HT1080 (cell line): ENCODE measurements around the gene HAAO. TPM values are rescaled to one million over a fixed set of nuclear protein-coding genes. Genes with fewer than 3 reads are reported as not detected.
"Not testable (repeated sequence)": the region's sequence is repeated elsewhere in the genome, so short reads cannot be mapped to it uniquely, and the experiment has no call there.

Experiments
- DNase-seq: peaks from one replicate; pipeline ENCODE4 v3.0.0-alpha.2; 2015; ENCODE audit warnings: low read depth
- total RNA-seq: library from RNA; depleted of rRNA; stranded (reverse); fragments of >200 nt; shearing (Covaris generic); gene quantifications from 2 replicates; pipeline ENCODE4 v1.2.3, GENCODE V29; 2014; rRNA removed

Gene HAAO
- total RNA-seq, 1 experiment from 2014 or later: not detected

DNA sequence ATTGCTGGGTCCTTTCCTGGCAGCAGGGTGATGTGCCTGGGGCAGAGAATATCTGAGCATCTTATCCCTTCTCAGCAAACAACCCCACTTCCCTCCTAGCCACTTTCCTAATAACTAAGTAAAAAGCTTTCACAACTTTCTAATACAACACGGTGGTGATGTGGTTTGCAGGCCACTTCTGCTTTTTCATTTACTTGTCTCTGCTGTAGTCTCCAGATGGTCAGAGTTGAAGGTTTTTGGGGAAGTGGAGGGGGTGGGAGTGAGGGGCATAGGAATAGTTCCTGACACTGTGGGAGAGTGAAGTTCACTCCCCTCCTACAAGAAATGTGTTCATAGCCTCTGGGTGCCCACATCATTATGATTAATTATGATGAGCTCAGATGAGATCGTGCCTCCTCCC lies 40.1 kb downstream of the HAAO start:
- no peak for DNase-seq

DNA sequence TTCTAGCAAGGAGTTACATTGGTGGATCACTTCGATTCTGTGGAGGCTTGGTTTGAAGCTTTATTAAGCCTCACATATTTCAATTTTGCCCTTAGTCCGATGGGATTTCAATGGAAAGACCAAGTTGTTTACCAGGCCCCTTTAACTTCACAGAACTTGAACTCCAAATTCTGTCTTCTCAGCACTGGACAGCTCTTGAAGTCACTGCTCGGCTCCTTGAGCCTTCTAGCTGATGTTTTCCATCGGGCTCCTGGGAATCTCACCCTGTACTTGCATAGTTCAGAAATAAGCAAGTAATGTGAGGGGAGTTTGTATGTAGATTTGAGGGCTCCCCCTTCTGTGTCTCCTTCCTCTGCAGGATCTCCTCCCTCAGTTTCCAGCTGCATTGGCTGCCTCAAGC lies 43.5 kb downstream of the HAAO start:
- no peak for DNase-seq

DNA sequence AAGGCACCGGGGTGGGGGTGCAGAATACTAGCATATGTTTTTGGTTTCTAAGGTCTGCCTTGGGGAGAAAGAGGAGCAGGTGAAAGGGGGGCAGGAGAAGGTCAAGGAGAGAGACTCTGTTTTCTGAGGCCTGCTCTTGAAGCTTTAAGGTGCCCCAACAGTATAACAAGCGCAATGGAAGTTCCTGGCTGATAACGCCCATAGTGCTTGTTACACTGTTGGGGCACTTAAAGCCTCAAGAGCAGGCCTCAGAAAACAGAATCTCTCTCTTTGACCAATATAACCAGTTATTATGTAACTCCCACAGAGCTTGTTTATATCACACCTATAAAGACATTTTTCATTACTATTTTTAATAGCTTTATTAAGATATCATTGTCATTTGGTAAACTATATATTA lies 45.0 kb downstream of the HAAO start:
- DNase-seq: no peak

DNA sequence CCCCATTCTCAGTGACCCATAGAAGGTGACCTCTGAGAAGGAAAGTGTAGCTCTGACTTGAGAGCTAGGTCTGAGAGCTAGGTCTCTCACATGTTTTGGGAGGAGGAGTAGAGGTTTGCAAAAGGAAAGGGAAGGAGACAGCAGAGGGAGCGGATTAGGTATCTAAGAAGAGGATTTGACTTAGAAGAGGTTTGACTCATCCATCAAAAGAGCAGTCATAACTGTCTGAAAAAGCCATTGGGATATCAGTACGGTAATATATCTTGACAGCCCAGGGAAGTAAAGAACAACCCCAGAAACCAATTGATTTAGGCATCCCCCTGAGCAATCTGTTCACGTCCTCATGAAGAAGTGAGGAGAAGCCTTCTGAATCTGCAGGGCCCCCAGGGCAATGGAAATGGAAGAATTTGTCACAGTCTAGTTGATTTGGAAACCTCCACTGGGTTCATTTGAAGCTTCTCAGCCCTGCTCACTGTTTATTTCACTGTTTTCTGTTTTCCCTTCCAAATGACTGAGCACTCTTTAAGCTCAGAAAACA lies 47.8 kb downstream of the HAAO start:
- no peak for DNase-seq

DNA sequence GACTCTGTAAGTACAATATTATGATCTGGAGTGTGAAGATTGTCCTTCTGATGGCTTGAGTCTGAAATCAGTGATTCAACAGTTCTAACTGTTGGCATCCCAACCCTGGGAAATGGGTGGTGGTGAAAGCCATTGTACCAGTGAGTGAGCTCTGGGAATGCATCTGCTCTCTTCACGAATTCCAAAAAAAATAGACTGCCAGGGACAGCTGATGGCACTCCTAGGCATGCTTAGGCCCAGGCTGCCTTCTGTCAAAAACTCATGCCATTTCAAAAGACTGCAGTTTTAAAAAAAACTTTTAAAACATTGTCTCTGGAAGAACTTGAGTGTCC lies 48.8 kb downstream of the HAAO start:
- no peak for DNase-seq

DNA sequence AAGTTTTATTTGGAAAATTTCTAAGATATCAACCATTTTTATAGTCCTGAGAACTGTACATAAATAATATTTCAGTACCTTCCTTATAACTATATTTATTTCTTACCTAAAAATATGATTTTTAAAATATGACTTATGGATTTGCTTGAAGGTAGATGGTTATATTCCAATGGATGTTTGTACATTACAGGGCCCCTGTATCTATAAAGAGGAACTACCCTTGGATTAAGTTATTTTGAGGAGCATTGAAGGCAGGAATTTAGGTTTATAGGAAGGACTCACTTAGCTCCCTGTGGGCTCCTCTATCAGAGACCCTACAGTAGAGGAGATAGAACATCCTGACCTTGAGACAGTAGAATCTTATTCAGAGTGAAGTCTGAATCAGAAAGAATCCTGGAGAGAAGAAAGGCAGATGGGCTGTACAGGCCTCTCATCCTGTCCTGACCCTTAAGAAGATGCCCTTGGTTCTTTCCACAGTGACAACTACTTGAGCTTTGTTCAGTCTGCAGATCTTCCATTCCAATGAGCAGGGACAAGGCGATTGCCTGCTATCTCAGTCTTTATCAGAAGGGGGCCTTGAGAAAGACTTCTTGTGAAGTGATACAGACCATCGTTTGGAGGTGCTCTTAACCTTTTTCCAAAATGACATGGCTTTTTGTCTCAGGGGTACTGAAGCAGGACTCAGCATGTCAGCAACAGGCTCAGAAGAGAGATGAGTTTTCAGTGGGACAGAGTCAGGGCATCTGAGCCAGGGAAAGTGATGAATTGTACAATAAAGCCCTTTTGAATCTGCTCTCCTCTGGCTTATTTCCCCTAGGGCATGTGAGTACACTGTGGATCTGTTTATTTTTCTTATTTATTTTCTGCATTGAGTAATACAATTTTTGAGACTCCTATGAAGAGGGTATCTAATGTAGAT lies 49.4 kb downstream of the HAAO start:
- no peak for DNase-seq

DNA sequence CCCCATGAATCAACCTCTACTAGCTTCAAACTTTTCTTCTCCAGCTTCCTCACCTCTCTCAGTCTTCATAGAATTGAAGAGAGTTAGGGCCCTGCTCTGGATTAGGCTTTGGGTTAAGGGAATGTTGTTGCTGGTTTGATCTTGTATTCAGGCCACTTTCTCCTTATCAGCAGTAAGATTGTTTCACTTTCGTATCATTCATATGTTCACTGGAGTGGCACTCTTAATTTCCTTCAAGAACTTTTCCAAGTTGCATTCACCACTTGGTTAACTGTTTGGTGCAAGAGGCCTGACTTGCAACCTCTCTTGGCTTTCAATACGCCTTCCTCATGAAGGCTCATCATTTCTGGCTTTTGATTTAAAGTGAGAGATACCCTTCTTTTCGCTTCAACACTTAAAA lies 51.2 kb downstream of the HAAO start:
- no peak for DNase-seq

DNA sequence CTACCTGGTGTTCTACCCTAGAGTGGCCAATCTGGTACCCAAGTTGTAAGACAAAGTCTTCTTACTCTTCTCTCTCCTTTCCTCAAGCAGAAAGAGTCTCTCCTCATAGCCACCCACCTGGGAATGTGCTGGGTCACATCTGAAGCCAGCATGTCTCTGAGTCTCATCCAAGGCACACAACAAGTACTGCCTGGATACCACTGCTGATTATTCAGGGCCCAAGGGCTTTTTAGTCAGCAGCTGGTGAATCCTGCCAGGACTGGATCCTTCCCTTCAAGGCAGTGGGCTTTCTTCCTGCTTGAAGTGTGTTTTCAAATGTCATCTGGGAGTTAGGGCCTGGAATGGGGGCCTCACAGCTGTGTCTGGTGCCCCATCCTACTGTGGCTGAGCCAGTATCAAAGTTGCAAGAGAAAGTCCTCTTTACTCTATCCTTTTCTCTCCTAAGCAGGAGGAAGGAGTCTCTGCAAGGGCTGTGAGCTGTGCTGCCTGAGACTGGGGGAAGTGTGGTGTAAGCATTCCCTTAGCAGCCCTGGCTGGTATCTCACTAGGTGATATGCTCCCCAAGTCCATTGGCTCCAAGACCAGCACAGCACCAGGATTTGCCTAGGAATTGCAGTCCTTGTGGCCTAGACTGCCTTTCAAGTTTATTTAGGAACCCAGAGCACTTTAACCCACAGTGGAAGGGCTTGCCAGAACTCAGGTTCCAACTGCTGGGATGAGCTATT lies 55.6 kb downstream of the HAAO start:
- DNase-seq: no peak

DNA sequence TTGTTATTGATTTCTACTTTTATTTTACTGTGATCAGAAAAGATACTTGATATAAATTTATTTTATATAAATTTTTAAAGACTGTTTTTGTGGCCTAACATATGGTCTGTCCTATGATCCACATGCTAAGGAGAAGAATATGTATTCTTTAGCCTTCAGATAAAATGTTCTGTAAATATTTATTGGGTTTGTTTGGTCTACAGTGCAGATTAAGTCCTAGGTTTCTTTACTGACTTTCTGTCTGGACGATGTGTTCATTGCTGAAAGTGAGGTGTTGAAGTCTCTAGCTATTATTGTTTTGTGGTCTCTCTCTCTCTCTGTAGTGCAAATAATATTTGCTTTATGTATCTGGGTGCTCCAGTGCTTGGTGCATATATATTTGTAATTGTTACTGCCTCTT lies 58.5 kb downstream of the HAAO start:
- no peak for DNase-seq

DNA sequence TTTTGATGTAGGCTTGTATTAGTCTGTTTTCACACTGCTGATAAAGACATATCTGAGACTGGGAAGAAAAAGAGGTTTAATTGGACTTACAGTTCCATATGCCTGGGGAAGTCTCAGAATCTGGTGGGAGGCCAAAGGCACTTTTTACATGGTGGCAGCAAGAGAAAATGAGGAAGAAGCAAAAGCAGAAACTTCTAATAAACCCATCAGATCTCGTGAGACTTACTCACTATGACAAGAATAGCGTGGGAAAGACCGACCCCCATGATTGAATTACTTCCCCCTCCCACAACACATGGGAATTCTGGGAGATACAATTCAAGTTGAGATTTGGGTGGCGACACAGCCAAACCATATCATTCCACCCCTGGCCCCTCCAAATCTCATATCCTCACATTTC lies 61.1 kb downstream of the HAAO start:
- DNase-seq: not testable (repeated sequence)

DNA sequence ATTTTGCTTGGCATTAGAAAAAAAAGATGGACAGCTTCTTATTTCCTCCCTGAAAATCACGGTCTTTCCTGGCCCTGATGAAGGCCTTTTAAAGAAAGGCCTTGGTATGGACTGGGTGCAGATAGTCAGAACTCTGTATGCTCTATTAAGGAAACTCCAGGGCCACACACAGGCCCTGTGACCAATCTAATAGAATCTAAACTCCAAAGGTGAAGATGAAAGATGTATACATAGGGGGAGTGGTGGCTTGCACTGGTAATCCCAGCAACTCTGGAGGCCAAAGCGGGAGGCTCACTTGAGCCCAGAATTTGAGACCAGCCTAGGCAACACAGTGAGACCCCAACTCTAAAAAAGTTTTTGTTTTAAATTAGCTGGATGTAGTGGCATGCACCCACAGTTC lies 65.7 kb downstream of the HAAO start:
- no peak for DNase-seq

DNA sequence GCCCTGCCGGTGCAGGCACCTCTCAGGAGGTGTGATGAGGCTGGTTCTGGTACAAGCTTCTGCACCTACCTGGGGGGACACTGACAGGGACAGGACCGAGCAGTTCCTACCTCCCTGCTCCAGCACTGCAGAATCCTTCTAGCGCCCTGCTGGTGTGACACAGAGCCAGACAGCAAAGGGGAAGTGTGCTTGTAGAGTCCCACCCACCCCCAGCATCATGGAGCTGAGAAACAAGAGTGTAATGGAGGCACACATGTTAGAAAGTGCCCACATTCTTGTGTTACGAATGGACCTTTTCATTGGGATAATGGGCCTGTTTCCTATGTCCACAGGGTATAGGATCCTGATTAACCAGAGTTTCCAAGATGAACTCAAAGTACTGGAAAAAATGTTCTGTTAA lies 66.7 kb downstream of the HAAO start:
- no peak for DNase-seq

DNA sequence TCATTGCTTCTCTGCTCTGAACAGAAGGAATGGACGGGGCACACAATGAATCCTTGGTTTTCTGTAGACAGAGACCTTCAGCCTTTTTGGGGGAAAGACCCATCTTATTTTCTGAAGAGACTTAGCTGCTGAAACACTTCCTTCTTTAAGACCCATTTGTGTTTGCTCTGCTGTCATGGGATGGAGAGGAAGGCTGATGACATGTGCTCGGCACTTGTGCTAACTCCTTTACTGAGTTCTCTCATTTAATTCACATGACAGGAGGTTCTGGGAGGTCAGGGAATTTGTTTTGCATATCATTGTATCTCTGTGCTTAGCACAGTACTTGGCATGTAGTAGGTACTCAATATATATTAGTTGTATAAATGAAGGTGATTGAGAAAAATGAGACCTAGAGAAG lies 67.5 kb downstream of the HAAO start:
- DNase-seq: no peak

DNA sequence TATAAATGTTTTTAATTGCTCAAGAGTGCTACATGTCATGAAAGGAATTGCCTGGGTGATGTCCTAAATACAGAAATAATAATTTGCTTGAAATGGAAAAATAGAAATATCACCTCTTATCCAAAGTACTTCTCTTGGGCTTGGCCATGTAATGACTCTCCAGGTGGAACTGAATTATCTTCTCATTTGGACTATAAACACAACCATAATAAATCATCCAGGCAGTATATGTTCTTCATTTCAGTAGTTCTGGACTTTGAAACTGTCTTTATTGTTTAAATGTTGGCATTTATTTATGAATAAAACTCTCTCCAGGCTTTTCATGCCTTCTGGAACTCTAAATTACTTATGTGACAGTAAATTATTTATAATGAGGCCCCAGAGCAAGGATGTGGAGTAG lies 68.9 kb downstream of the HAAO start:
- DNase-seq: no peak

DNA sequence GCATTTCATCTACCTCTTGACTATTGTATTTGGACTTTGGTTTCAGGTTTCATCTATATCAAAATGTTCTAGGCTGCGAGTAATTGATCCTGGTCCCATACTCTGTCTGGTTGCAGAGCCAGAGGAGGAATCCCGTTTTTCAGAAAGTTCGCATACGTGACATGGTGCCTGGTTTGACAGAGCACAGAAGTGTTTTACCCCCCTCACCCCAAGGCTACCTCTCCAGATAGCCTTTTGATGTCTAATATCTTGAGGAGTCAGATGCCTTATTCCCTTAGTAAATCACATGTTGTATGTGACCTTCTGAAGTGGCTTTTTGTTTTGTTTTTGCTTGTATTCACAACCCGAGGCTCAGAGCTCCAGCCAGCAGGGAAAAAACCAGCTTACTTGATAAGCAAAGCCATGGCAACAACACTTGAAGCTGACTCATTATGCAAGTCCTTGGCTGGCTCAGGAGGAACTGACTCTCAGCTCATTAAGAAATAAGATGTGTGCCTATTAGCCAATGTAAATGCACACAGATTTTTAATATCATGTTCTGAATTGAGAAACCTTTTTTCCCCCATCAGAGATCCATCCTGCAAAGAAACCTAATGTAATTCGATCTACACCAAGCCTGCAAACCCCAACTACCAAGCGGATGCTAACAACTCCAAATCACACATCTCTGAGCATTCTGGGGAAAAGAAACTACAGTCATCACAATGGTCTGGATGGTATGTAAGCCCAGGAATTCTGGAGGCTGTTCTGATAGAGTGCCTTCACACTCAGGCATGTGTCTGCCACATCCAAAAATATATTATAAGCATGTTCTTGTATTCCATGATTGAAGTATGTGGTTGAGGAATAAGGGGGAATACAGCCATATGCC lies 69.8 kb downstream of the HAAO start:
- peak; percentile 67 for DNase-seq

DNA sequence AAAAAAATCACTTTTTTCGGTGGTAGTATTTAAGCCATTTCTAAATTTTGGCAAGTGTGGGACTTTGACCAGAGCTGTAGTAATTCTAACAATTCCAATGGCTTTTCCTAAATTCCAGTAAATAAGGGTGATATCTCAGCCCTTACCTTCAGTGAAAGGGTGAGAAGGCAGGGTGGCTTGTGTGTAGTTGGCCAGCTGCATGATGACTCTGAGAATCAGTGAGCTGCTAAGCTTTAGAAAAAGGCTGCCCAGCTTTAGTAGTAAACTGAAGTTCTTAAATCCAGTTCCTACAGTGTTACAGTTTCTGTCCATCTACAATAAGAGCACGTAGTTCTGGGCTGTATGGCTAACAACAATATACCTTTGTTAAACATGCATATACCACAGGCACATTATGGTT lies 70.5 kb downstream of the HAAO start:
- no peak for DNase-seq

Other genes with a start within 250 kb of the HAAO start
- 14.0 and 24.0 TPM in 2 replicates for gene MTA3, start 224.0 kb downstream of the HAAO start, total RNA-seq
- not detected in 2 replicates for gene OXER1, start 28.4 kb downstream of the HAAO start, total RNA-seq